SK-N-SH treated with all-trans-retinoic acid at 6 μM for 48 hours (cell line): ENCODE results near the gene CPT1C.
A peak's percentile ranks its signal among the peaks of the same experiment; 100 is the strongest.

ENCODE experiments used
- ATAC-seq: fragments of 200-7000 bp; cut with Tn5 transposase; 3 replicates; pipeline ENCODE4 v1.9.1; 2020; ENCODE audit warnings: mild to moderate bottlenecking, moderate library complexity
- BACH2 ChIP-seq: fragments of 250-450 bp; sonication (Bioruptor Pico); IDR thresholded peaks from 2 replicates; pipeline ENCODE4 v1.9.0; 2021; ENCODE audit warnings: mild to moderate bottlenecking, borderline replicate concordance
- CREB5 ChIP-seq: fragments of 250-450 bp; sonication (Bioruptor Pico); IDR thresholded peaks from 2 replicates; pipeline ENCODE4 v1.5.1; 2020; ENCODE audit warnings: low read depth, mild to moderate bottlenecking, moderate library complexity
- CSDC2 ChIP-seq: fragments of 250-450 bp; sonication (Bioruptor Pico); IDR thresholded peaks from 2 replicates; pipeline ENCODE4 v1.5.0; 2020; ENCODE audit warnings: mild to moderate bottlenecking, moderate library complexity
- CSRNP3 ChIP-seq: fragments of 250-450 bp; sonication (Bioruptor Pico); IDR thresholded peaks from 2 replicates; pipeline ENCODE4 v1.5.1; 2021; ENCODE audit warnings: mild to moderate bottlenecking, moderate library complexity
- ESRRG ChIP-seq: fragments of 250-450 bp; sonication (Bioruptor Pico); IDR thresholded peaks from 2 replicates; pipeline ENCODE4 v1.6.1; 2021; ENCODE audit warnings: mild to moderate bottlenecking
- ISL1 ChIP-seq: fragments of 250-450 bp; sonication (Bioruptor Pico); IDR thresholded peaks from 2 replicates; pipeline ENCODE4 v2.1.2; 2022; ENCODE audit warnings: mild to moderate bottlenecking, moderate library complexity
- OSR1 ChIP-seq: fragments of 250-450 bp; sonication (Bioruptor Pico); IDR thresholded peaks from 2 replicates; pipeline ENCODE4 v1.8.0; 2022; ENCODE audit warnings: moderate library complexity, mild to moderate bottlenecking, inconsistent platforms
- PATZ1 ChIP-seq: fragments of 250-450 bp; sonication (Bioruptor Pico); IDR thresholded peaks from 2 replicates; pipeline ENCODE4 v1.8.0; 2020; ENCODE audit warnings: mild to moderate bottlenecking, moderate library complexity, borderline replicate concordance
- POU6F1 ChIP-seq: fragments of 250-450 bp; sonication (Bioruptor Pico); IDR thresholded peaks from 2 replicates; pipeline ENCODE4 v1.8.0; 2021; ENCODE audit warnings: low read depth, mild to moderate bottlenecking, moderate library complexity, borderline replicate concordance
- PPARA ChIP-seq: fragments of 250-450 bp; sonication (Bioruptor Pico); IDR thresholded peaks from 2 replicates; pipeline ENCODE4 v1.5.0; 2020; ENCODE audit warnings: mild to moderate bottlenecking, borderline replicate concordance
- RARB ChIP-seq: fragments of 250-450 bp; sonication (Bioruptor Pico); IDR thresholded peaks from 2 replicates; pipeline ENCODE4 v1.8.0; 2021; ENCODE audit warnings: mild to moderate bottlenecking, moderate library complexity
- SNAI2 ChIP-seq: fragments of 250-450 bp; sonication (Bioruptor Pico); IDR thresholded peaks from 2 replicates; pipeline ENCODE4 v1.5.0; 2020; ENCODE audit warnings: mild to moderate bottlenecking, moderate library complexity
- TCF4 ChIP-seq: fragments of 250-450 bp; sonication (Bioruptor Pico); IDR thresholded peaks from 2 replicates; pipeline ENCODE4 v1.8.0; 2021; ENCODE audit warnings: mild to moderate bottlenecking, moderate library complexity, borderline replicate concordance
- TOX ChIP-seq: fragments of 250-450 bp; sonication (Bioruptor Pico); IDR thresholded peaks from 2 replicates; pipeline ENCODE4 v1.8.0; 2021; ENCODE audit warnings: mild to moderate bottlenecking, moderate library complexity, borderline replicate concordance
- ZFP3 ChIP-seq: fragments of 250-450 bp; sonication (Bioruptor Pico); IDR thresholded peaks from 2 replicates; pipeline ENCODE4 v1.5.0; 2020; ENCODE audit warnings: mild to moderate bottlenecking, moderate library complexity
- ZFP30 ChIP-seq: fragments of 450-650 bp; formaldehyde crosslinking; IDR thresholded peaks from 2 replicates; pipeline ENCODE4 v1.5.0; 2022; ENCODE audit warnings: mild to moderate bottlenecking, moderate library complexity
- ZNF565 ChIP-seq: fragments of 450-650 bp; formaldehyde crosslinking; conservative IDR thresholded peaks from 2 replicates; pipeline ENCODE4 v1.5.0; 2020; ENCODE audit warnings: low read depth, mild to moderate bottlenecking, moderate library complexity
- ZNF70 ChIP-seq: fragments of 450-650 bp; formaldehyde crosslinking; IDR thresholded peaks from 2 replicates; pipeline ENCODE4 v1.5.0; 2020; ENCODE audit warnings: mild to moderate bottlenecking, moderate library complexity
- ZNF8 ChIP-seq: fragments of 450-650 bp; formaldehyde crosslinking; IDR thresholded peaks from 2 replicates; pipeline ENCODE4 v1.5.0; 2020; ENCODE audit warnings: mild to moderate bottlenecking, moderate library complexity

The CPT1C gene

GRCh38 chr19:49663224-49663623, 27.7 kb upstream of the CPT1C start (continued):
- no peak for TF ChIP-seq ZFP3 (CRISPR knock-in tag)
- TF ChIP-seq, all 23 proteins: peak for 0

GRCh38 chr19:49664171-49665035, 26.5 kb upstream of the CPT1C start:
- ATAC-seq: peak; percentile 77
- TF ChIP-seq ESRRG (peak; percentile 55; the same call in 1 of the 2 replicates), ZNF565 (no peak)

- TF ChIP-seq ZNF70 (CRISPR knock-in tag): no peak
- no peak for TF ChIP-seq ZFP3 (CRISPR knock-in tag)
- TF ChIP-seq CSDC2 (CRISPR knock-in tag): no peak
- TF ChIP-seq PATZ1 (CRISPR knock-in tag): no peak
- TF ChIP-seq, all 23 proteins: peak for 0
Measured at GRCh38 chr19:49665036-49665350, 25.9 kb upstream of the CPT1C start.

GRCh38 chr19:49665351-49666119, 25.4 kb upstream of the CPT1C start, which contains the start of the genes BCL2L12 and IRF3:
TSS of gene BCL2L12 (plus strand) at chr19:49665933. CDS start at chr19:49666693, 760 bp downstream.
TSS of gene IRF3 (minus strand) at chr19:49665857. CDS start at chr19:49664838, 1,019 bp downstream.
- ATAC-seq: peak; percentile 88
- TF ChIP-seq TCF4 (CRISPR knock-in tag) (no peak), PATZ1 (CRISPR knock-in tag) (0 out of 2 replicates have a peak, but pooled peaks have one; percentile 15)

More at GRCh38 chr19:49665036-49665350, 25.9 kb upstream of the CPT1C start:
- no peak; the same call in 2 of the 3 replicates for ATAC-seq

GRCh38 chr19:49666120-49666444, 24.8 kb upstream of the CPT1C start:
- TF ChIP-seq BACH2 (CRISPR knock-in tag): no peak
- peak; percentile 36 for ATAC-seq

- ATAC-seq: no peak
- no peak for TF ChIP-seq PPARA (CRISPR knock-in tag)
- TF ChIP-seq RARB: no peak
- no peak for TF ChIP-seq PATZ1 (CRISPR knock-in tag)
- no peak for TF ChIP-seq POU6F1
- TF ChIP-seq ZFP30 (CRISPR knock-in tag): no peak
- no peak for TF ChIP-seq ZNF565
- no peak for TF ChIP-seq CSDC2 (CRISPR knock-in tag)
- TF ChIP-seq ZNF70 (CRISPR knock-in tag): no peak
- TF ChIP-seq TOX: no peak
- no peak for TF ChIP-seq SNAI2 (CRISPR knock-in tag)
- TF ChIP-seq OSR1 (CRISPR knock-in tag): no peak
- no peak for TF ChIP-seq CREB5 (CRISPR knock-in tag)
- no peak for TF ChIP-seq CSRNP3 (CRISPR knock-in tag)
- no peak for TF ChIP-seq ZNF8
- no peak for TF ChIP-seq ESRRG
- no peak for TF ChIP-seq ISL1 (CRISPR knock-in tag)
- TF ChIP-seq, all 23 proteins: peak for 0
Measured at GRCh38 chr19:49667473-49667872, 23.4 kb upstream of the CPT1C start.
